BE2C (cell line): ENCODE measurements around the gene FOXK2.
"Not testable (repeated sequence)": the region's sequence is repeated elsewhere in the genome, so short reads cannot be mapped to it uniquely, and the experiment has no call there.

Experiments
- DNase-seq: peaks from one replicate; pipeline ENCODE4 v3.0.0-alpha.2; 2020
- H3K27me3 ChIP-seq: fragments of 250-450 bp; sonication (Bioruptor Pico); 2 replicates; pipeline ENCODE4 v1.5.1; 2020; ENCODE audit warnings: mild to moderate bottlenecking
- H3K36me3 ChIP-seq: fragments of 250-450 bp; sonication (Bioruptor Pico); 2 replicates; pipeline ENCODE4 v1.5.1; 2020; ENCODE audit warnings: mild to moderate bottlenecking
- H3K4me1 ChIP-seq: fragments of 250-450 bp; sonication (Bioruptor Pico); 2 replicates; pipeline ENCODE4 v1.5.1; 2020
- H3K4me3 ChIP-seq: 2 replicates; pipeline ENCODE4 v1.5.1; 2011; ENCODE audit warnings: low read depth, low read length
- H3K9me3 ChIP-seq: fragments of 250-450 bp; sonication (Bioruptor Pico); 2 replicates; pipeline ENCODE4 v1.5.1; 2020
- TF ChIP-seq, protein P1 (sequence below): IDR thresholded peaks from 2 replicates; pipeline ENCODE4 v1.5.1; 2012; ENCODE audit warnings: mild to moderate bottlenecking, low read depth, low read length

FOXK2 gene

DNA sequence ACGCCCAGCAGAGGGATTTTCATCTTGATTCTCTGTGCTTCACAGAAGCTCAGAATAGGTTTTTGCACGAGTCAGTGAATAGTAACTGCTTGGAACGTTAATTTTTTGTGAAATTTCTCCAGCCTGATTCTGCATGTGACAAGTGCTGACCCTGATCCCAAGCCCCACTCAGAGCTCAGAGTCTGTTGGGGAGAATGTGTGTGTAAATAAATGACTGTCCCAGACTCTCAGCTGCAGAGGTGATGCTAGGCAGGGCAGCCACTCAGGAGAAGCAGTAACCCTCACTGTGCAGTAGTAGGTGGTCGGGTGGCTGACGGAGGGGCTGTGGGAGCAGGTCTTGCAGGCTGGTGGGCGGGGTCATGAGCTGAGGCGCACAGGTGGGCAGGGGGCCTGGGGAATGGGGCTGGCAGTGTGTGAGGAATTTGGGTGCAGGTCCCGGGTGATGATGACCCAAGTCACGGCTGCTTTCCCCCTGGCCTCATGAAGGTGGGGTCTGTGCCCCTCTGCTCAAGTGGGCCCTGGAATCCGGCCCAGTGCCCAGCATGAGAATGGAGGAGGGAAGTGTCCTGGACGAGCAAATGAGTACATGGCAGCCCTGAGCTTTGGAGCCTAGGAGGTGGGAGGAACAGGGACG lies 16.3 kb upstream of the FOXK2 start:
- TF ChIP-seq, protein P1, sequence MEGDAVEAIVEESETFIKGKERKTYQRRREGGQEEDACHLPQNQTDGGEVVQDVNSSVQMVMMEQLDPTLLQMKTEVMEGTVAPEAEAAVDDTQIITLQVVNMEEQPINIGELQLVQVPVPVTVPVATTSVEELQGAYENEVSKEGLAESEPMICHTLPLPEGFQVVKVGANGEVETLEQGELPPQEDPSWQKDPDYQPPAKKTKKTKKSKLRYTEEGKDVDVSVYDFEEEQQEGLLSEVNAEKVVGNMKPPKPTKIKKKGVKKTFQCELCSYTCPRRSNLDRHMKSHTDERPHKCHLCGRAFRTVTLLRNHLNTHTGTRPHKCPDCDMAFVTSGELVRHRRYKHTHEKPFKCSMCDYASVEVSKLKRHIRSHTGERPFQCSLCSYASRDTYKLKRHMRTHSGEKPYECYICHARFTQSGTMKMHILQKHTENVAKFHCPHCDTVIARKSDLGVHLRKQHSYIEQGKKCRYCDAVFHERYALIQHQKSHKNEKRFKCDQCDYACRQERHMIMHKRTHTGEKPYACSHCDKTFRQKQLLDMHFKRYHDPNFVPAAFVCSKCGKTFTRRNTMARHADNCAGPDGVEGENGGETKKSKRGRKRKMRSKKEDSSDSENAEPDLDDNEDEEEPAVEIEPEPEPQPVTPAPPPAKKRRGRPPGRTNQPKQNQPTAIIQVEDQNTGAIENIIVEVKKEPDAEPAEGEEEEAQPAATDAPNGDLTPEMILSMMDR: no peak
- Histone ChIP-seq H3K27me3 (no peaks in the 10 kb centered on the region), H3K9me3 (no peaks in the 10 kb centered on the region), H3K36me3 (no peaks in the 10 kb centered on the region), H3K4me3 (no peak overlapping the region), H3K4me1 (no peaks in the 10 kb centered on the region)
- no peak for DNase-seq

DNA sequence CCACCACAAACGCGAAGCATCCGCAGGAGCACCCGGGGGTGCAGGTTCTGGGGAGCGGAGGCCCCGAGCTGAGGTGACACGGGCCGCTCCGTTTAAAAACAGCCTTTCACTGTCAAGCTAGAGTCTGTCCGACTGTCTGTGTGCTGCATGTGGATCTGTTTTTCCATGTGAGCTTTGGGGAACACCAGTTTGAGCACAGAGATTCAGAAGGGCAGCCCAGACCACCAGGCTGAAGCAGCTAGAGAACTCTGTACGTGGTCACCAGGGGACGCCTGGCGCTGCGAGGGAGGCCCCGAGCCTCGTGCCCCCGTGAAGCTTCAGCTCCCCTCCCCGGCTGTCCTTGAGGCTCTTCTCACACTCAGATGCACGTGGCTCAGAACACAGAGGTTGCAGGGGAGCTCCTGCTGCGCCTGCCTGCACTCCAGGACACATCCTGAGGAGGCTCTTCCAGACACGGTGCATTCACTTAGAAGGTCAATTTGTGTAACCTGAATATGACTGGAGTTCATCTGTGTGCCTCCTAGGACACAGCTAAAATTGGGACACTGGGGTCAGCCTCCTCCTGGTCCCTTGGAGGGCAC lies 15.7 kb upstream of the FOXK2 start:
- no peak overlapping the region for H3K4me3 ChIP-seq
- TF ChIP-seq, protein P1: no peak
- H3K36me3 ChIP-seq: no peaks in the 10 kb centered on the region
- H3K9me3 ChIP-seq: no peaks in the 10 kb centered on the region
- no peak for DNase-seq
- H3K4me1 ChIP-seq: no peaks in the 10 kb centered on the region
- no peaks in the 10 kb centered on the region for H3K27me3 ChIP-seq

- DNase-seq: no peak
- no peaks in the 10 kb centered on the region for H3K27me3 ChIP-seq
- no peaks in the 10 kb centered on the region for H3K36me3 ChIP-seq
- no peaks in the 10 kb centered on the region for H3K4me1 ChIP-seq
- no peak overlapping the region for H3K4me3 ChIP-seq
- TF ChIP-seq, protein P1: no peak
- H3K9me3 ChIP-seq: no peaks in the 10 kb centered on the region
Observed at GRCh38 chr17:82505296-82505695, 14.2 kb upstream of the FOXK2 start.

- DNase-seq, H3K4me1 ChIP-seq, H3K36me3 ChIP-seq: not testable (repeated sequence)
Observed at GRCh38 chr17:82506402-82506801, 13.1 kb upstream of the FOXK2 start.

GRCh38 chr17:82507631-82508175 lies 11.8 kb upstream of the FOXK2 start:
- Histone ChIP-seq H3K27me3 (no peaks in the 10 kb centered on the region), H3K4me3 (no peak overlapping the region), H3K9me3 (no peaks in the 10 kb centered on the region), H3K36me3 (no peaks in the 10 kb centered on the region), H3K4me1 (no peaks in the 10 kb centered on the region)
- DNase-seq: no peak
- TF ChIP-seq, protein P1: no peak

More at GRCh38 chr17:82506402-82506801, 13.1 kb upstream of the FOXK2 start:
- H3K27me3 ChIP-seq, H3K4me3 ChIP-seq, H3K9me3 ChIP-seq: not testable (repeated sequence)

DNA sequence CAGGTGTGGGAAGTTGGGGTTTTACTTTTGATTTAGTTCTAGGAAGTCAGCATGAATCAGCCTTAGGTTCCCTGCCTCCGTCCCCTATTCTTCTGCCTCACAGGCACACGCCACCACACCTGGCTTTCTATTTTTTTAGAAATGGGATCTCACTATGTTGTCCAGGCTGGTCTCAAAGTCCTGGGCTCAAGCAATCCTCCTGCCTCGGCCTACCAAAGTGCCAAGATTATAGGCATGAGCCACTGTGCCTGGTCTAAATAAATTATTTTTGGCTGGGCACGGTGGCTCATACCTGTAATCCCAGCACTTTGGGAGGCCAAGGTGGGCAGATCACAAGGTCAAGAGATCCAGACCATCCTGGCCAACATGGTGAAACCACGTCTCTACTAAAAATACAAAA lies 7.9 kb upstream of the FOXK2 start:
- H3K4me3 ChIP-seq, H3K27me3 ChIP-seq, DNase-seq, H3K36me3 ChIP-seq, H3K9me3 ChIP-seq, H3K4me1 ChIP-seq: not testable (repeated sequence)

DNA sequence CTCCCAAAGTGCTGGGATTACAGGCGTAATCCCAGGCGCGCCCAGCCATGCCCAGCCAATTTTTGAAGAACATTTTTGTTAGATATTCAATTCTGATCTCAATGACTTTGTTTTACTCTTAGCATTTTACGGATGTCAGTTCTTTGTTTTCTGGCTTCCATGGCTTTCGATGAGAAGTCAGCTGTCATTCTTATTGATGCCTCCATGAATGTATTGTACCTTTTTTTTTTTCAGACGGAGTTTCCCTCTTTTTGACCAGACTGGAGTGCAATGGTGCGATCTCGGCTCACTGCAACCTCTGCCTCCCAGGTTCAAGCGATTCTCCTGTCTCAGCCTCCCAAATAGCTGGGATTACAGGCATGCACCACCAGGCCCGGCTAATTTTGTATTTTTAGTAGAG lies 5.7 kb upstream of the FOXK2 start:
- H3K36me3 ChIP-seq, H3K4me3 ChIP-seq, DNase-seq, H3K9me3 ChIP-seq, H3K27me3 ChIP-seq, H3K4me1 ChIP-seq: not testable (repeated sequence)
